ENCODE results near the gene PRR30. TPM values are rescaled to one million over a fixed set of nuclear protein-coding genes. Genes with fewer than 3 reads are reported as not detected.

Gene PRR30
- total RNA-seq, 2 donors from 2014 or later: 1.1 TPM; not detected in 1

GRCh38 chr2:27126252-27126710 lies 12.9 kb downstream of the PRR30 start:
- TF ChIP-seq POLR2AphosphoS5 (IDR thresholded peaks at IDR 0.05): no peak
- TF ChIP-seq POLR2A (IDR thresholded peaks at IDR 0.05): no peak
- no peak for TF ChIP-seq CTCF (IDR thresholded peaks at IDR 0.05)
- 59% methylated on average over 5 of the region's 5 CpGs for WGBS
- Histone ChIP-seq H3K27ac (no peak overlapping the region), H3K36me3 (peaks cover 0 to 5% of the 10 kb centered on the region in 2 donors), H3K4me1 (replicated peaks) (no peaks in the 10 kb centered on the region), H3K9me3 (no peaks in the 10 kb centered on the region), H3K4me3 (no peak overlapping the region), H3K27me3 (replicated peaks; ENCODE audit: insufficient read depth) (no peaks in the 10 kb centered on the region)
- no peak for DNase-seq (ENCODE audit: low spot score)
- intact Hi-C loops (cut with DNase I): no loop called here

GRCh38 chr2:27125104-27125503 lies 14.1 kb downstream of the PRR30 start:
- Histone ChIP-seq H3K27me3 (replicated peaks; ENCODE audit: insufficient read depth) (no peaks in the 10 kb centered on the region), H3K4me3 (no peak overlapping the region), H3K27ac (no peak overlapping the region), H3K36me3 (peaks cover 0 to under 1% of the 10 kb centered on the region in 2 donors), H3K9me3 (no peaks in the 10 kb centered on the region), H3K4me1 (replicated peaks) (no peaks in the 10 kb centered on the region)
- no peak for DNase-seq (ENCODE audit: low spot score)
- intact Hi-C loops (cut with DNase I): no loop called here
- 95% methylated on average over 3 of the region's 3 CpGs for WGBS
- TF ChIP-seq CTCF (IDR thresholded peaks at IDR 0.05): no peak
- no peak for TF ChIP-seq POLR2AphosphoS5 (IDR thresholded peaks at IDR 0.05)
- no peak for TF ChIP-seq POLR2A (IDR thresholded peaks at IDR 0.05)

- Histone ChIP-seq H3K27me3 (replicated peaks; ENCODE audit: insufficient read depth) (no peaks in the 10 kb centered on the region), H3K4me1 (replicated peaks) (no peaks in the 10 kb centered on the region), H3K4me3 (peak within 1 kb of the TSS; percentile 45 to 54), H3K9me3 (no peaks in the 10 kb centered on the region), H3K36me3 (no peaks in the 10 kb centered on the region), H3K27ac (no peak within 1 kb of the TSS)
- DNase-seq (ENCODE audit: low spot score): peak; percentile 61
- intact Hi-C loops (cut with DNase I): loop anchor here (5.0 kb wide), 1 partner anchor 84 kb away; no protein-coding TSS in a partner anchor
- WGBS: 6% methylated on average over 46 of the region's 47 CpGs
- TF ChIP-seq POLR2AphosphoS5 (IDR thresholded peaks at IDR 0.05) (peak; percentile 6), CTCF (IDR thresholded peaks at IDR 0.05) (no peak)
These were observed 15.7 kb downstream of the PRR30 start, which contains the start of gene ABHD1 for GRCh38 chr2:27123302-27124150. Gene ABHD1 (plus strand): TSS chr2:27123815. CDS start chr2:27123949, 134 bp downstream.

- Histone ChIP-seq H3K27me3 (replicated peaks; ENCODE audit: insufficient read depth) (no peaks in the 10 kb centered on the region), H3K4me3 (no peak overlapping the region), H3K36me3 (no peaks in the 10 kb centered on the region), H3K4me1 (replicated peaks) (peaks cover 3% of the 10 kb centered on the region), H3K9me3 (no peaks in the 10 kb centered on the region), H3K27ac (no peak overlapping the region)
- DNase-seq (ENCODE audit: low spot score): no peak
- intact Hi-C loops (cut with DNase I): loop anchor here (5.0 kb wide), 1 partner anchor 85 kb away; no protein-coding TSS in a partner anchor
- 90% methylated on average over 7 of the region's 7 CpGs for WGBS
- TF ChIP-seq CTCF (IDR thresholded peaks at IDR 0.05) (no peak), POLR2A (IDR thresholded peaks at IDR 0.05) (no peak), POLR2AphosphoS5 (IDR thresholded peaks at IDR 0.05) (no peak)
These were observed 16.4 kb downstream of the PRR30 start for GRCh38 chr2:27122791-27123190.
